Sigmoid colon (tissue), 7 donors: ENCODE results near the gene AFAP1. TPM values are rescaled to one million over a fixed set of nuclear protein-coding genes. Genes with fewer than 3 reads are reported as not detected.

Source experiments
- DNase-seq: peaks from one replicate; pipeline ENCODE4 v3.0.0-alpha.2; 2019
- H3K27ac ChIP-seq, 4 donors: fragments of 200-600 bp; sonication (generic); one replicate each; pipeline ENCODE4 v1.5.1; 2016 to 2019; ENCODE audit warnings: mild to moderate bottlenecking in 1 of 4
- H3K27me3 ChIP-seq, 3 donors: fragments of 200-600 bp; sonication (generic); one replicate each; pipeline ENCODE4 v1.5.1; 2019; ENCODE audit warnings: mild to moderate bottlenecking in 1 of 3
- H3K36me3 ChIP-seq, 4 donors: fragments of 200-600 bp; sonication (generic); one replicate each; pipeline ENCODE4 v1.5.1; 2016 to 2019
- H3K4me1 ChIP-seq, 4 donors: fragments of 200-600 bp; sonication (generic); one replicate each; pipeline ENCODE4 v1.5.1; 2017 to 2019
- H3K4me3 ChIP-seq, 4 donors: fragments of 200-600 bp; sonication (generic); one replicate each; pipeline ENCODE4 v1.5.1; 2017 to 2019; ENCODE audit warnings: mild to moderate bottlenecking in 2 of 4, moderate library complexity in 1 of 4
- H3K9me3 ChIP-seq, 4 donors: fragments of 200-600 bp in 3 of 4; sonication (generic) in 3 of 4; one replicate each; pipeline versions ENCODE4 v1.5.1 to v1.6.1; 2013 to 2019
- EP300 ChIP-seq, 4 donors: sonication (generic); formaldehyde crosslinking; IDR thresholded peaks; one replicate each; pipeline ENCODE4 v1.6.1; 2017; ENCODE audit warnings: antibody characterized with exemption in 4 of 4
- POLR2A ChIP-seq, 2 donors: fragments of 450-650 bp; IDR thresholded peaks; one replicate each; pipeline ENCODE4 v1.6.1; 2016; ENCODE audit warnings: antibody characterized with exemption in 2 of 2, mild to moderate bottlenecking in 2 of 2, moderate library complexity in 2 of 2
- POLR2AphosphoS5 ChIP-seq, 4 donors: sonication (generic); formaldehyde crosslinking; IDR thresholded peaks; one replicate each; pipeline ENCODE4 v1.6.1; 2017; ENCODE audit warnings: antibody characterized with exemption in 4 of 4
- WGBS, 2 donors: extraction: QIAGEN DNeasy Blood & Tissue Kit; methylation state at CpG; one replicate each; pipeline ENCODE4 v1.1.7; 2013; 5-methylcytosine and 5-hydroxymethylcytosine counted together
- intact Hi-C: fragments of 100-400 bp; cut with DNase I; formaldehyde crosslinking; loops from one replicate; pipeline ENCODE4 v1.15.1; 2023
- polyA plus RNA-seq, 3 donors: library from polyadenylated mRNA; stranded (reverse); fragments of 200-250 nt; gene quantifications; one replicate each; pipeline ENCODE4 v1.2.3, GENCODE V29; 2013
- total RNA-seq, 4 donors: library from RNA; depleted of rRNA; stranded (reverse); fragments of >200 nt; gene quantifications; one replicate each; pipeline ENCODE4 v1.1.0, GENCODE V29; 2016
- TF ChIP-seq, protein P1 (sequence below), 4 experiments: fragments of 450-650 bp in 3 of 4; fragments of 200-600 bp in 1 of 4; IDR thresholded peaks; one replicate each; pipeline ENCODE4 v1.5.1; 2016 to 2019; ENCODE audit warnings: antibody characterized with exemption in 4 of 4, mild to moderate bottlenecking in 3 of 4, moderate library complexity in 2 of 4
- donor health status: healthy with polysubstance abuse.
- donor health status: Bipolar disorder and iron deficiency.
- donor health status: healthy.

Gene AFAP1
- total and polyA plus RNA-seq, 7 donors = 7.6 to 51.3 (median 24.0) TPM

DNA sequence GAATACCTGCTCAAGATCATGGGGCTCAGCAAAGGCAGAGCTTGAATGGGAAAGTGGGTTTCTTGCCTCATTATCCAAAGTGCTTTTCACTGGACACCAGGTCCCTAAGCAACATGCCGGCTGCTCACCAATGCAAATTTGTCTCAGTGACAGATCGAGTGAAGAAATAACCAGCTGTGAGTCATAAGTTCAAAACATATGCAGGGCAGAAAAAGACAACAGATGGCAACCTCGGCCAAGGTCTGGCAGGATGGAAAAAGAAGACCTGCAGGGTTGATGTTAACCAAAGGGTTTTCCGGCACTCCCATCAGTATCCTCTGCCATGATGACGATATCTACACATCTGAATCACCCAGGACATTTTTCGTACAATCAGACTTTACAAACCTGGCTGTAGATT, 124.1 kb downstream of the AFAP1 start:
- DNase-seq = peak; percentile 69

DNA sequence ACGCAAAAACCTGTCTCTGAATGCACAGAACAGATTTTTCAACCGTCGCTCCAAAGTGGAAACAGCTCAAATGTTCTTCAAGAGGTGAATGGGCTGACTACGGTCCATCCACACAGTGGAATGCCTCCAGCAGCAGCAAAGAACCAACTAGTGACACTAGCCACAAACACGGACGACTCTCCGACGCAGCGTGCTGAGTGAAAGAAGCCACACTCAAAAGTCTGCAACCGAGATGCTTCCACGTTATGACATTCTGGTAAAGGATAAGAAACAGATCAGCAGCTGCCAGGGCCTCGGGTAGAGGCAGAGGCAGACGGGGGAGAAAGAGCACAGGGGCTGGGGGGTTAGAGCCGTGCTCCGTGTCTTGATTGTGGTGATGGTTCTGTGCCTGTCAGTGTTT, 125.2 kb downstream of the AFAP1 start:
- H3K9me3 ChIP-seq = no peaks in the 10 kb centered on the region
- peaks cover 0 to 40% (median 7%) of the 10 kb centered on the region in 4 donors for H3K36me3 ChIP-seq
- peak overlapping the region in 3 of 4 donors; percentile 81 to 86 (median 86) for H3K27ac ChIP-seq
- H3K4me1 ChIP-seq = peaks cover 0 to 80% (median 62%) of the 10 kb centered on the region in 4 donors
- no peaks in the 10 kb centered on the region for H3K27me3 ChIP-seq
- peak; percentile 53 for DNase-seq
- TF ChIP-seq, protein P1, sequence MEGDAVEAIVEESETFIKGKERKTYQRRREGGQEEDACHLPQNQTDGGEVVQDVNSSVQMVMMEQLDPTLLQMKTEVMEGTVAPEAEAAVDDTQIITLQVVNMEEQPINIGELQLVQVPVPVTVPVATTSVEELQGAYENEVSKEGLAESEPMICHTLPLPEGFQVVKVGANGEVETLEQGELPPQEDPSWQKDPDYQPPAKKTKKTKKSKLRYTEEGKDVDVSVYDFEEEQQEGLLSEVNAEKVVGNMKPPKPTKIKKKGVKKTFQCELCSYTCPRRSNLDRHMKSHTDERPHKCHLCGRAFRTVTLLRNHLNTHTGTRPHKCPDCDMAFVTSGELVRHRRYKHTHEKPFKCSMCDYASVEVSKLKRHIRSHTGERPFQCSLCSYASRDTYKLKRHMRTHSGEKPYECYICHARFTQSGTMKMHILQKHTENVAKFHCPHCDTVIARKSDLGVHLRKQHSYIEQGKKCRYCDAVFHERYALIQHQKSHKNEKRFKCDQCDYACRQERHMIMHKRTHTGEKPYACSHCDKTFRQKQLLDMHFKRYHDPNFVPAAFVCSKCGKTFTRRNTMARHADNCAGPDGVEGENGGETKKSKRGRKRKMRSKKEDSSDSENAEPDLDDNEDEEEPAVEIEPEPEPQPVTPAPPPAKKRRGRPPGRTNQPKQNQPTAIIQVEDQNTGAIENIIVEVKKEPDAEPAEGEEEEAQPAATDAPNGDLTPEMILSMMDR (IDR thresholded peaks at IDR 0.05) = no peak
- TF ChIP-seq POLR2AphosphoS5 (IDR thresholded peaks at IDR 0.05) (no peak), POLR2A (IDR thresholded peaks at IDR 0.05) (no peak), EP300 (IDR thresholded peaks at IDR 0.05) (no peak)
- H3K4me3 ChIP-seq = no peak overlapping the region
- intact Hi-C loops = no loop called here
- WGBS, 2 donors = 92 to 95% methylated on average over 14 to 15 of the region's 15 CpGs

More for the DNA sequence above, 124.1 kb downstream of the AFAP1 start:
- WGBS, 2 donors = 90% methylated on average over 6 of the region's 6 CpGs
- H3K27me3 ChIP-seq = no peaks in the 10 kb centered on the region
- H3K4me3 ChIP-seq = no peak overlapping the region
- H3K4me1 ChIP-seq = peaks cover 0 to 79% (median 65%) of the 10 kb centered on the region in 4 donors
- intact Hi-C loops = no loop called here
- TF ChIP-seq POLR2AphosphoS5 (IDR thresholded peaks at IDR 0.05) (peak in 2 of 4 donors; percentile 13 to 28), EP300 (IDR thresholded peaks at IDR 0.05) (no peak)
- TF ChIP-seq, protein P1 (IDR thresholded peaks at IDR 0.05) = no peak
- H3K27ac ChIP-seq = peak overlapping the region; percentile 44 to 86 (median 86)
- peaks cover 0 to 37% (median 7%) of the 10 kb centered on the region in 4 donors for H3K36me3 ChIP-seq
- H3K9me3 ChIP-seq = no peaks in the 10 kb centered on the region

DNA sequence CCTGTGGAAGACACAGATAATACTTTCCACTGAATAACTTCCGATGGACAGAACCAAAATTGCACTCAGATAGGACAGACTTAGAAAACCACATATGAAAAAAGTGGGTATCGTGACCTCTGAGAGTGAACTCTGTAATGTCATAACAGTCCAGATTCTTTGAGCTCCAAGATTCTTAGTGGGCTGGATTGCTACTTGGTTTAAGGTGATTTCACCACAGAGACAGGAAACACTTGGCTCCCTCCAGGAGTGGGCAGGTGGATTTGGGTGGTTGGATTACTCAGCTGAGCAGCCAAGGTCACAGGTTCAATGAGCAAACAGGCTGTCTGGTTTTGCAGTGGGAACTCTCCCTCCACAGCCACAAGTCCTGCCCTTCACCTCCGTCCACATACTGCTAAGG, 126.0 kb downstream of the AFAP1 start:
- Histone ChIP-seq H3K9me3 (no peaks in the 10 kb centered on the region), H3K27ac (peak overlapping the region; percentile 81 to 86 (median 86)), H3K27me3 (no peaks in the 10 kb centered on the region), H3K4me1 (peaks cover 0 to 79% (median 56%) of the 10 kb centered on the region in 4 donors), H3K36me3 (peaks cover 0 to 42% (median 10%) of the 10 kb centered on the region in 4 donors), H3K4me3 (no peak overlapping the region)
- intact Hi-C loops = loop anchor here (2.0 kb wide), 1 partner anchor 29 kb away; no protein-coding TSS in a partner anchor
- TF ChIP-seq, protein P1 (IDR thresholded peaks at IDR 0.05) = no peak
- TF ChIP-seq EP300 (IDR thresholded peaks at IDR 0.05) (no peak), POLR2AphosphoS5 (IDR thresholded peaks at IDR 0.05) (no peak), POLR2A (IDR thresholded peaks at IDR 0.05) (no peak)
- DNase-seq = peak; percentile 26
- 78 to 85% methylated on average over 3 of the region's 3 CpGs for WGBS, 2 donors

DNA sequence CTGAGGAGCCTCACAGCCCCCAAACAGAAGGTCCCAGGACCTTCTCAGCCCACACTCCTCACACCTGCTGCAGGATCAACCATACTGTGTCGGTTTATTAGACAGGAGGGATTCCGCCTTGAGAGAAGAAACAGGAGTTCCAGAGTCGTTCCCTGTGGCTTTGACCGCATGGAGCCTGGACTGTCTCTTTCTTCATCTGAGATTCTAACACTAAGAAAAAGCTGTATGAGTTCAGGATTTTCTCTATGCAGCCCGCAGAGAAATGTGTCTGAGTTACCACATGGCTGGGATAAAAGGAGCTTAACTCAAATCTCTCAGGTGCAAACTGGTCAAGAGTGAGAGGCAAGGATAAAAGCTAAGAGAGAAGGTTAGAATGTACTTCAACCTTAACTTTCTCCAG, 126.7 kb downstream of the AFAP1 start:
- H3K9me3 ChIP-seq = no peaks in the 10 kb centered on the region

More for the DNA sequence above, 126.7 kb downstream of the AFAP1 start:
- H3K27ac ChIP-seq = peak overlapping the region; percentile 81 to 86 (median 86)
- intact Hi-C loops = loop anchor here (2.0 kb wide), 1 partner anchor 30 kb away; no protein-coding TSS in a partner anchor
- TF ChIP-seq POLR2A (IDR thresholded peaks at IDR 0.05) (no peak), EP300 (IDR thresholded peaks at IDR 0.05) (no peak), POLR2AphosphoS5 (IDR thresholded peaks at IDR 0.05) (peak in 3 of 4 donors; percentile 12 to 50 (median 27))
- TF ChIP-seq, protein P1 (IDR thresholded peaks at IDR 0.05) = no peak
- peaks cover 0 to 76% (median 52%) of the 10 kb centered on the region in 4 donors for H3K4me1 ChIP-seq
- peaks cover 0 to 39% (median 12%) of the 10 kb centered on the region in 4 donors for H3K36me3 ChIP-seq
- WGBS, 2 donors = 90 to 93% methylated on average over 5 of the region's 5 CpGs
- H3K27me3 ChIP-seq = no peaks in the 10 kb centered on the region
- peak; percentile 40 for DNase-seq
- no peak overlapping the region for H3K4me3 ChIP-seq
